ENCODE results near the gene MTERF1. TPM values are rescaled to one million over a fixed set of nuclear protein-coding genes. Genes with fewer than 3 reads are reported as not detected.

MTERF1 gene
- total RNA-seq, 2 experiments from 2014 or later, result 16.7 to 16.9 TPM

- peaks cover 8% of the 10 kb centered on the region for H3K9me3 Mint-ChIP-seq (ENCODE audit: low read depth)
Observed at GRCh38 chr7:91847876-91848588, 32.5 kb downstream of the MTERF1 start.

DNA sequence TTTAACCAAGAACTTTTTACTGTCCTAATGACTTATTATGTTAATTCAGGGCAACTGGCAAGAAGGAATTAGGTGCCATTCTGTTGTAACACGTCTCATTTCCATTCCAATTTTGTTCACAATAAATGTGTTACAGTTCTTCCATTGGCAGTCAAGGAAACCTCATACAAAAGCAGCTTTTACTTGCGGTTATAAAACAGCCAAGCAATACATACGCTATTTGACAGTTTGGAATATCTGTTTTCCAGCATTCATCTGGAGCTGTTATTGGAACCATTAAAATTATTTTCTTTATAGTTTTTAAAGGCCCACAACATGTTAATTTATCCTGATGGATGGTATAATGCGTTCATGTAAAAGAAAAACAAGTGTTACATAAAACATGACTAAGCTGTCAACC is 33.3 kb downstream of the MTERF1 start:
- no peak overlapping the region for H3K4me3 Mint-ChIP-seq
- no peak for DNase-seq
- peaks cover 6% of the 10 kb centered on the region for H3K36me3 Mint-ChIP-seq (ENCODE audit: low read depth)
- peaks cover 3% of the 10 kb centered on the region for H3K9me3 Mint-ChIP-seq (ENCODE audit: low read depth)
- no peaks in the 10 kb centered on the region for H3K27me3 Mint-ChIP-seq
- ChIA-PET POLR2A (no interaction called here), CTCF (no interaction called here)
- no peak for ATAC-seq
- no peak overlapping the region for H3K27ac Mint-ChIP-seq
- H3K4me1 Mint-ChIP-seq, result no peaks in the 10 kb centered on the region
- intact Hi-C loops (cut with DNase I, micrococcal nuclease), result no loop called here

More at GRCh38 chr7:91847876-91848588, 32.5 kb downstream of the MTERF1 start:
- Mint-ChIP-seq H3K27me3 (no peaks in the 10 kb centered on the region), H3K4me3 (no peak overlapping the region), H3K36me3 (ENCODE audit: low read depth) (peaks cover 12% of the 10 kb centered on the region), H3K27ac (no peak overlapping the region), H3K4me1 (no peaks in the 10 kb centered on the region)
- ATAC-seq, result no peak
- intact Hi-C loops (cut with DNase I, micrococcal nuclease), result no loop called here
- ChIA-PET POLR2A (no interaction called here), CTCF (no interaction called here)
- DNase-seq, result no peak

GRCh38 chr7:91846436-91846835 is 34.1 kb downstream of the MTERF1 start:
- Mint-ChIP-seq H3K9me3 (ENCODE audit: low read depth) (peaks cover 3% of the 10 kb centered on the region), H3K4me3 (no peak overlapping the region), H3K27ac (no peak overlapping the region), H3K27me3 (no peaks in the 10 kb centered on the region), H3K36me3 (ENCODE audit: low read depth) (peaks cover 6% of the 10 kb centered on the region), H3K4me1 (no peaks in the 10 kb centered on the region)
- ChIA-PET POLR2A (no interaction called here), CTCF (no interaction called here)
- DNase-seq (no peak), ATAC-seq (no peak)
- intact Hi-C loops (cut with DNase I, micrococcal nuclease), result no loop called here

- ChIA-PET POLR2A (no interaction called here), CTCF (interaction anchor here (1.8 kb wide), 1 partner anchor 14 kb away, joined by 5 read pairs; no protein-coding TSS in a partner anchor)
- no peak overlapping the region for H3K27ac Mint-ChIP-seq
- peaks cover 4% of the 10 kb centered on the region for H3K36me3 Mint-ChIP-seq (ENCODE audit: low read depth)
- DNase-seq, result no peak
- no peaks in the 10 kb centered on the region for H3K4me1 Mint-ChIP-seq
- intact Hi-C loops (cut with DNase I, micrococcal nuclease), result no loop called here
- peaks cover 3% of the 10 kb centered on the region for H3K9me3 Mint-ChIP-seq (ENCODE audit: low read depth)
- no peak overlapping the region for H3K4me3 Mint-ChIP-seq
- no peak for ATAC-seq
- no peaks in the 10 kb centered on the region for H3K27me3 Mint-ChIP-seq
Observed at GRCh38 chr7:91843831-91844230, 36.7 kb downstream of the MTERF1 start.

DNA sequence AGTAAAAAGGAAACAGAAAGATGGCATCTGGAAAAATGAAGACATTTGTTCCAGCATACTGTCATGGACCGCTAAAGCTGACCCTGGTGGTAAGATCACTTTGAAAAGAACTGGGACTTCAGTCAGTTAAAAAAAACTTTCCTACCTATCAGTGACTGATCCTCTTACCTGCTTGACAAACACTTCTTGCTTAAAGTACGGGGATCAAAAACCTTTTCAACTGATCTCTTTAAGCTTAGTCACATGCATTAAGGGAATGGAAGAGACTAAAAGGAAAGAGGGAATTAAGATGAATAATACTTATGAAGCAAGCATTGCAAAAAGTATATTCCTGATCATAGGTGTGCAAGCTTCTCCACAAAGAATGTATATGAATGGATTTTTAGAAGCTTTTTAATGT is 42.1 kb downstream of the MTERF1 start:
- ATAC-seq (no peak), DNase-seq (no peak)
- no peaks in the 10 kb centered on the region for H3K4me1 Mint-ChIP-seq
- ChIA-PET POLR2A (no interaction called here), CTCF (interaction anchor here (0.6 kb wide), 1 partner anchor 22 kb away, joined by 3 read pairs; no protein-coding TSS in a partner anchor)
- intact Hi-C loops (cut with DNase I, micrococcal nuclease), result no loop called here
- no peaks in the 10 kb centered on the region for H3K27me3 Mint-ChIP-seq
- H3K9me3 Mint-ChIP-seq (ENCODE audit: low read depth), result no peaks in the 10 kb centered on the region
- H3K36me3 Mint-ChIP-seq (ENCODE audit: low read depth), result no peaks in the 10 kb centered on the region
- H3K27ac Mint-ChIP-seq, result no peak overlapping the region
- H3K4me3 Mint-ChIP-seq, result no peak overlapping the region

GRCh38 chr7:91837397-91838070 is 43.0 kb downstream of the MTERF1 start:
- Mint-ChIP-seq H3K4me3 (no peak overlapping the region), H3K9me3 (ENCODE audit: low read depth) (no peaks in the 10 kb centered on the region), H3K27ac (no peak overlapping the region), H3K27me3 (no peaks in the 10 kb centered on the region), H3K4me1 (no peaks in the 10 kb centered on the region), H3K36me3 (ENCODE audit: low read depth) (no peaks in the 10 kb centered on the region)
- ATAC-seq (no peak), DNase-seq (no peak)
- POLR2A ChIA-PET, result no interaction called here
- CTCF ChIA-PET, result no interaction called here
- intact Hi-C loops (cut with DNase I, micrococcal nuclease), result no loop called here

- CTCF ChIA-PET, result interaction anchor here (0.8 kb wide), 1 partner anchor 17 kb away, joined by 3 read pairs; no protein-coding TSS in a partner anchor
- ATAC-seq (no peak), DNase-seq (no peak)
- Mint-ChIP-seq H3K27ac (no peak overlapping the region), H3K36me3 (ENCODE audit: low read depth) (no peaks in the 10 kb centered on the region), H3K9me3 (ENCODE audit: low read depth) (no peaks in the 10 kb centered on the region), H3K4me3 (no peak overlapping the region), H3K4me1 (no peaks in the 10 kb centered on the region), H3K27me3 (no peaks in the 10 kb centered on the region)
- intact Hi-C loops (cut with DNase I, micrococcal nuclease), result no loop called here
- POLR2A ChIA-PET, result no interaction called here
Observed at GRCh38 chr7:91835826-91836368, 44.6 kb downstream of the MTERF1 start.

DNA sequence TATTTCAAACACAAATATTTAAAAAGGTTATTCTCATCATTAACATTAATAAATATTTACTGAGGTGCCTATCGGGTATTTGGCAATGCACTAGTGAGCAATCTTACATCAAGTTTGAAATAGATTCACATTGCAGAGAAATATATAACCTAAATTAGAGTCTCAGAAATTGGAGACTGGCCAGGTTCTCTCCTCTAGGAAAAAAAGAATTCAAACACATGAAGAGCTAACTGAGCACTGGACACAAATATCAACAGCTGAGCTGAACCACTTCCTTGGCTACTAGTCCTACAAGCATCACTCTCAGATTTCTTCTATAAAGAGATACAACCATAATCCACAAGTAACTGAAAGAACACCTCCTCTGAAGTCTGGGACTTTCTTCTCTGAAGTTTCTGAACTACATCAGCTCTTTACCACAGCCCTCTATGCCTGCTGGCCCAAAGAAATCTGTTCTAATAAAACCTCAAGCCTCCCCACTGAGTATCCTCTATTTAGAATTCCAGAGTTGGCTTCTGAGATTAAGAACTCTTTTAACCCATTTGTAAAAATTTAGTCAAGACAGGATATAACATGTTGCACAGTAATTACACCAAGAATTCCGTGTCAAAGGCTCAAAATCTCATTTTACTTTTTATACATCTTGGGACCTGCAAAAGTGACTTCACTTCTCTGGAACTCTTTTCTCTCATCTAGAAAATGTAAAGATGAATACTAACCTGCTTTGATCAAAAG is 45.2 kb downstream of the MTERF1 start:
- DNase-seq, result no peak

DNA sequence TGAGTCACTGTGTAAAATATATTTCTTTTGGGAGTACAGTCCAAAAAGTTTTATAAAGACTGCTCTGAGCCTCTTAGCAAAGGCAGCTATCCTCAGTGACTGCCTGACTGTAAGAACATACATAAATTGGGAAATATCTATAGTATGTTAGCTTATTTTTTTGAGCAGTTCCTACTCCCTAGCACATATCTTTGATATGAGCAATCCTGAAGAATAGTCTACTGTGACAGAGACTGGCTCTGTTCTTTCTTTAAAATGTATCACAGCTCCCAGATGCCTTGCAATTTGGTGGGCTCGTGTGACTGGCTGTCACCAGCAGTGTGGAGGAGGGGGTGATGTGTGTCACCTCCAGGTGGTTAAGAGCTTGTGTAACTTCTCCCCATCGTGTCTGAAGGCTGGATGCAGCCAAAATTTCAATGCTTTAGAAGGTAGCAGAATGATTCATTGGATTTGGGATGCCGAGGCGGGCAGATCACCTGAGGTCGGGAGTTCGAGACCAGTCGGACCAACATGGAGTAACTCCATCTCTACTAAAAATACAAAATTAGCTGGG is 47.9 kb downstream of the MTERF1 start:
- intact Hi-C loops (cut with DNase I, micrococcal nuclease), result no loop called here
- no peaks in the 10 kb centered on the region for H3K9me3 Mint-ChIP-seq (ENCODE audit: low read depth)
- DNase-seq (no peak), ATAC-seq (no peak)
- ChIA-PET CTCF (no interaction called here), POLR2A (no interaction called here)
- no peak overlapping the region for H3K27ac Mint-ChIP-seq
- no peaks in the 10 kb centered on the region for H3K36me3 Mint-ChIP-seq (ENCODE audit: low read depth)
- H3K4me1 Mint-ChIP-seq, result no peaks in the 10 kb centered on the region
- no peaks in the 10 kb centered on the region for H3K27me3 Mint-ChIP-seq
- H3K4me3 Mint-ChIP-seq, result no peak overlapping the region

More for the DNA sequence above, 45.2 kb downstream of the MTERF1 start:
- ATAC-seq, result no peak
- Mint-ChIP-seq H3K27ac (no peak overlapping the region), H3K36me3 (ENCODE audit: low read depth) (no peaks in the 10 kb centered on the region), H3K9me3 (ENCODE audit: low read depth) (no peaks in the 10 kb centered on the region), H3K27me3 (no peaks in the 10 kb centered on the region), H3K4me3 (no peak overlapping the region), H3K4me1 (no peaks in the 10 kb centered on the region)
- CTCF ChIA-PET, result interaction anchor here (0.8 kb wide), 1 partner anchor 17 kb away, joined by 3 read pairs; no protein-coding TSS in a partner anchor
- POLR2A ChIA-PET, result no interaction called here
- intact Hi-C loops (cut with DNase I, micrococcal nuclease), result no loop called here

GRCh38 chr7:91827169-91827568 is 53.3 kb downstream of the MTERF1 start:
- ChIA-PET CTCF (no interaction called here), POLR2A (no interaction called here)
- Mint-ChIP-seq H3K9me3 (ENCODE audit: low read depth) (peaks cover 13% of the 10 kb centered on the region), H3K36me3 (ENCODE audit: low read depth) (peaks cover 14% of the 10 kb centered on the region), H3K4me1 (no peaks in the 10 kb centered on the region), H3K27me3 (no peaks in the 10 kb centered on the region), H3K4me3 (no peak overlapping the region), H3K27ac (no peak overlapping the region)
- no peak for DNase-seq
- no peak for ATAC-seq
- intact Hi-C loops (cut with DNase I, micrococcal nuclease), result no loop called here

- ATAC-seq (no peak), DNase-seq (no peak)
- ChIA-PET CTCF (interaction anchor here (0.6 kb wide), 1 partner anchor 217 kb away, joined by 3 read pairs; no protein-coding TSS in a partner anchor), POLR2A (no interaction called here)
- Mint-ChIP-seq H3K27me3 (no peaks in the 10 kb centered on the region), H3K27ac (no peak overlapping the region), H3K4me1 (no peaks in the 10 kb centered on the region), H3K36me3 (ENCODE audit: low read depth) (peaks cover 14% of the 10 kb centered on the region), H3K4me3 (no peak overlapping the region), H3K9me3 (ENCODE audit: low read depth) (peaks cover 20% of the 10 kb centered on the region)
- intact Hi-C loops (cut with DNase I, micrococcal nuclease), result no loop called here
Observed at GRCh38 chr7:91826377-91826776, 54.1 kb downstream of the MTERF1 start.
